Measurements from ENCODE around the gene TRIM60.

- TF ChIP-seq NBN (conservative IDR thresholded peaks at IDR 0.05) = no peak
- TF ChIP-seq RERE (CRISPR knock-in tag; IDR thresholded peaks at IDR 0.05; ENCODE audit: low read depth) = no peak
- no peak for TF ChIP-seq NFYB (CRISPR knock-in tag; IDR thresholded peaks at IDR 0.05)
Measured at GRCh38 chr4:165031436-165032211, at the start of gene TRIM60.
